Measurements from ENCODE around the gene AGMO. TPM values are rescaled to one million over a fixed set of nuclear protein-coding genes. Genes with fewer than 3 reads are reported as not detected.

The AGMO gene
- total and polyA plus RNA-seq, 4 donors, result 21.6 to 46.6 (median 31.6) TPM

DNA sequence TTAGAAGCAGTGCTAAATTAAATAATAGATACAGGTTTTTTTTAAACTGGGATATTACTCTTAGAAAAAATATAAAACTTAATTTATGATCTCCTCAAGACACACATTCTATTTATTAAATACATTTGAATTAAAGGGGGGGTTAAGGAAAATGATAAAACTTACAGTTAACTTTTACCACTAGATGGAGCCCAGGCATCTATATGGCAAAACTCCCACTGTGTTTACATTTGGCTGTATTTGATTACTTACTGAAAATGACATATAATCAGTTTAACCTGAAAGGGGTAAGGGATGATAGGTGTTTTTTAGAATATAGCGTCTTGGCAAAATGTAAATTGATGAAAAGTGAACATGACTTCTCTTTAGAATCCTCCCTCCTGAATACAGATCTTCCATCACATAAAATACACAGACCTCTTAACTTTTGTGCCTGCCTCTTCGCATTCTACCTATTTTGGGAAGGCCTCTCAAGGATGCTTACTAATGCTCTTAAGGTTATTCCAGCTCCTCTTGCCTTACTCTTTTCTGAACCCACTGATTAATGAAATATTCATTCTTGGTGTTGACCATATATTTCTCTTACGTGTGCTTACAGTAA, 235.7 kb downstream of the AGMO start:
- Histone ChIP-seq H3K36me3 (ENCODE audit: control insufficient read depth in 4 of 4, insufficient read depth in 3 of 4, low read depth in 1 of 4, low read length in 3 of 4) (no peaks in the 10 kb centered on the region), H3K9me3 (ENCODE audit: control insufficient read depth in 4 of 4, low read length in 3 of 4) (no peaks in the 10 kb centered on the region), H3K27ac (ENCODE audit: low read depth in 1 of 2, low read length in 2 of 2) (no peak overlapping the region), H3K9ac (ENCODE audit: low read depth in 1 of 2, low read length in 2 of 2) (no peak overlapping the region), H3K4me1 (ENCODE audit: control insufficient read depth in 4 of 4, insufficient read depth in 4 of 4, low read length in 3 of 4) (peaks cover 0 to 13% (median 1%) of the 10 kb centered on the region in 4 donors), H3K27me3 (ENCODE audit: control insufficient read depth in 4 of 4, insufficient read depth in 4 of 4, low read length in 3 of 4) (no peaks in the 10 kb centered on the region), H3K4me3 (ENCODE audit: low read depth in 1 of 3, low read length in 3 of 3) (no peak overlapping the region)
- WGBS, result 78% methylated on average over 3 of the region's 3 CpGs
- no peak for DNase-seq (ENCODE audit: low spot score)
- TF ChIP-seq JUND (IDR thresholded peaks at IDR 0.05), result no peak
- TF ChIP-seq, protein P1, sequence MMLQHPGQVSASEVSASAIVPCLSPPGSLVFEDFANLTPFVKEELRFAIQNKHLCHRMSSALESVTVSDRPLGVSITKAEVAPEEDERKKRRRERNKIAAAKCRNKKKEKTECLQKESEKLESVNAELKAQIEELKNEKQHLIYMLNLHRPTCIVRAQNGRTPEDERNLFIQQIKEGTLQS (IDR thresholded peaks at IDR 0.05), result no peak
- TF ChIP-seq RAD21 (IDR thresholded peaks at IDR 0.05), result peak; percentile 80 to 83
- peak; percentile 60 for TF ChIP-seq FOXA2 (IDR thresholded peaks at IDR 0.05)
- TF ChIP-seq, protein P2, sequence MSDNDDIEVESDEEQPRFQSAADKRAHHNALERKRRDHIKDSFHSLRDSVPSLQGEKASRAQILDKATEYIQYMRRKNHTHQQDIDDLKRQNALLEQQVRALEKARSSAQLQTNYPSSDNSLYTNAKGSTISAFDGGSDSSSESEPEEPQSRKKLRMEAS (IDR thresholded peaks at IDR 0.05), result no peak
- TF ChIP-seq, protein P3, sequence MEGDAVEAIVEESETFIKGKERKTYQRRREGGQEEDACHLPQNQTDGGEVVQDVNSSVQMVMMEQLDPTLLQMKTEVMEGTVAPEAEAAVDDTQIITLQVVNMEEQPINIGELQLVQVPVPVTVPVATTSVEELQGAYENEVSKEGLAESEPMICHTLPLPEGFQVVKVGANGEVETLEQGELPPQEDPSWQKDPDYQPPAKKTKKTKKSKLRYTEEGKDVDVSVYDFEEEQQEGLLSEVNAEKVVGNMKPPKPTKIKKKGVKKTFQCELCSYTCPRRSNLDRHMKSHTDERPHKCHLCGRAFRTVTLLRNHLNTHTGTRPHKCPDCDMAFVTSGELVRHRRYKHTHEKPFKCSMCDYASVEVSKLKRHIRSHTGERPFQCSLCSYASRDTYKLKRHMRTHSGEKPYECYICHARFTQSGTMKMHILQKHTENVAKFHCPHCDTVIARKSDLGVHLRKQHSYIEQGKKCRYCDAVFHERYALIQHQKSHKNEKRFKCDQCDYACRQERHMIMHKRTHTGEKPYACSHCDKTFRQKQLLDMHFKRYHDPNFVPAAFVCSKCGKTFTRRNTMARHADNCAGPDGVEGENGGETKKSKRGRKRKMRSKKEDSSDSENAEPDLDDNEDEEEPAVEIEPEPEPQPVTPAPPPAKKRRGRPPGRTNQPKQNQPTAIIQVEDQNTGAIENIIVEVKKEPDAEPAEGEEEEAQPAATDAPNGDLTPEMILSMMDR (IDR thresholded peaks at IDR 0.05; ENCODE audit: low read depth, low read length, missing input control), result peak; percentile 51
- TF ChIP-seq HNF4A (conservative IDR thresholded peaks at IDR 0.05), result no peak
- TF ChIP-seq YY1 (IDR thresholded peaks at IDR 0.05), result no peak
- no peak for TF ChIP-seq SP1 (IDR thresholded peaks at IDR 0.05)
- TF ChIP-seq NR2F2 (IDR thresholded peaks at IDR 0.05), result no peak

DNA sequence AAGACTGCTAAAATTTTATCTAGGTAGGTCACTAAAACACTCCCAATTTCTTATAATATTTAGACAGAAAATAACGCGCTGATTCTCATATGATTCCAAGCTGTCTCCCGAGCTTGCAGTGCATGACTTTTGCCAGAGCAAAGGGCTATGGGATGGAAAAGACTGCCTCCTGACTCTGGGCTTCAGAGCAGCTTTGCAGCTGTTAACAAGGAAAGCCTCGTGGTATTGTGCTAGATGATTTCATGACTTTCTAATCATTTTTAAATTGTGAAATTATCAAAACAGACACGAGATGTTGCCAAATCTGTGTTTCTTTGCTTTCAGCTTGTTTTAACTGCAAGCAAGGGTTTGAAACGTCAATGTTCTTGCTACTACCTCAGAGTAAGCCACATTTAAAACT, 238.3 kb downstream of the AGMO start:
- Histone ChIP-seq H3K4me1 (ENCODE audit: control insufficient read depth in 4 of 4, insufficient read depth in 4 of 4, low read length in 3 of 4) (peaks cover 0 to 13% (median 1%) of the 10 kb centered on the region in 4 donors), H3K36me3 (ENCODE audit: control insufficient read depth in 4 of 4, insufficient read depth in 3 of 4, low read depth in 1 of 4, low read length in 3 of 4) (no peaks in the 10 kb centered on the region), H3K4me3 (ENCODE audit: low read depth in 1 of 3, low read length in 3 of 3) (no peak overlapping the region), H3K27me3 (ENCODE audit: control insufficient read depth in 4 of 4, insufficient read depth in 4 of 4, low read length in 3 of 4) (no peaks in the 10 kb centered on the region), H3K9ac (ENCODE audit: low read depth in 1 of 2, low read length in 2 of 2) (no peak overlapping the region), H3K27ac (ENCODE audit: low read depth in 1 of 2, low read length in 2 of 2) (no peak overlapping the region), H3K9me3 (ENCODE audit: control insufficient read depth in 4 of 4, low read length in 3 of 4) (no peaks in the 10 kb centered on the region)
- TF ChIP-seq, protein P3 (IDR thresholded peaks at IDR 0.05; ENCODE audit: low read depth, low read length, missing input control), result peak; percentile 2
- peak in 1 of 2 donors; percentile 25 for TF ChIP-seq RAD21 (IDR thresholded peaks at IDR 0.05)
- TF ChIP-seq, protein P2 (IDR thresholded peaks at IDR 0.05), result no peak
- no peak for DNase-seq (ENCODE audit: low spot score)
- 42% methylated on average over 6 of the region's 6 CpGs for WGBS

DNA sequence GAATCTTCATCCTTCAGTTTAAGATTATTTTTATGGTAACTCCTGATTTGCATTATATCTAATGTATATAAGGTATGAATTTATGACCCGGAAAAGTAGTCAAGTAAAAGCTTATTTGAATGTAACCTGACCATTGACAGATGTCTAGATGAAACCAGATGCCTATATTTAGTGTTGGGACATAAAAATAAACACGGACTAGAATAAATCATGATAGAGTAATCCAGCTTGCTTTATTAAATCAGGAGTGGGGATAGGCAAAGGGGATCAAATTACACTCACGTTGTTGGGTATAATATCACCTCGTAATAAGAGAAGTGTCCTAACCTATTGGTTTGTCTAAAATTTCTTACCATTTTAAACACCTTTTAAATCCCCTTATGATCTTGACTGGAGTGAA, 244.6 kb downstream of the AGMO start:
- no peak overlapping the region for H3K4me3 ChIP-seq (ENCODE audit: low read depth in 1 of 3, low read length in 3 of 3)
- TF ChIP-seq, protein P1 (IDR thresholded peaks at IDR 0.05), result no peak
- TF ChIP-seq FOXA2 (IDR thresholded peaks at IDR 0.05) (no peak), RAD21 (IDR thresholded peaks at IDR 0.05) (no peak), GABPA (IDR thresholded peaks at IDR 0.05 in 1 of 2, conservative IDR thresholded peaks at IDR 0.05 in 1 of 2) (no peak), FOXA1 (IDR thresholded peaks at IDR 0.05) (no peak), JUND (IDR thresholded peaks at IDR 0.05) (no peak), YY1 (IDR thresholded peaks at IDR 0.05) (no peak), SP1 (IDR thresholded peaks at IDR 0.05) (no peak)
- TF ChIP-seq, protein P2 (IDR thresholded peaks at IDR 0.05), result no peak
- TF ChIP-seq, protein P3 (IDR thresholded peaks at IDR 0.05; ENCODE audit: low read depth, low read length, missing input control), result no peak
- H3K27ac ChIP-seq (ENCODE audit: low read depth in 1 of 2, low read length in 2 of 2), result no peak overlapping the region
- no peaks in the 10 kb centered on the region for H3K36me3 ChIP-seq (ENCODE audit: control insufficient read depth in 4 of 4, insufficient read depth in 3 of 4, low read depth in 1 of 4, low read length in 3 of 4)
- DNase-seq (ENCODE audit: low spot score), result no peak
- H3K9ac ChIP-seq (ENCODE audit: low read depth in 1 of 2, low read length in 2 of 2), result no peak overlapping the region
- peaks cover 0 to 8% (median under 1%) of the 10 kb centered on the region in 4 donors for H3K4me1 ChIP-seq (ENCODE audit: control insufficient read depth in 4 of 4, insufficient read depth in 4 of 4, low read length in 3 of 4)
- H3K9me3 ChIP-seq (ENCODE audit: control insufficient read depth in 4 of 4, low read length in 3 of 4), result no peaks in the 10 kb centered on the region
- H3K27me3 ChIP-seq (ENCODE audit: control insufficient read depth in 4 of 4, insufficient read depth in 4 of 4, low read length in 3 of 4), result no peaks in the 10 kb centered on the region
- WGBS, result 93% methylated on average over 4 of the region's 4 CpGs

All from liver (tissue), 9 donors.